ENCODE data around the gene CDH13.

CDH13 gene

DNA sequence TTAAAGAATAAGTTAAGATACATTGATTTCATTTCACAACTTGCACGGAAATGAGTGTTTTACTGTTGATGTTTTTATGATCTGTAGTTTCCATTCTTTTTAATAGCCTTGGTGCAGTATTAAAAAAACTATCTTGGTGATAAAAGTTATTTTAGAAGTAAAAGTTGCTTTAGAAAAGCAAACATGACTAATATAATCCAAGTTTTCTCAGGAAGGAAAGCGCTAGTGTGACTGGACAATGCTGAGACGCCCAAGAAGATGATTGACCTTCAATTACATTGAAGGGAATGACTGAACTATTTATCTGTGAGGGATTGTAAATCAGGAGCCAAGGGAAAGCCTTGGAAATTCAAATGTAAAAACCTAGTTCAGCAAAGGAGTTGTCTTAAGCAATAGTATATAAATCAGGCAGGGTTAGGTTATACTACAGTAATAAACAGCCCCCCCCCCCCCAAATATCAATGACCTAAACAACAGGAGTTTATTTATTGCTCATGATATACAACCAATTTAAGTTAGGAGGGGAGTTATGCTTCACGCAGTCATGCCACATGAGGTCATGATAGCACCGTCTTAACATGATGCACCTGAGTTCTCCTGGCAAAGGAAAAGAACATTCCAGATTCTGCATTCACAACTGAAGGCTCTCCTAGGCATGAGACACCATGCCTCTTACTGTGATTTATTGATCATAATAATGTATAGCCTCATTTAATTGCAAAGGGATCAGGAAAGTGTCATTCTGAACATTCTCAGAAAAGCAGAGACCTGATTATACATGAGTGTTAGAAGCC lies 443.8 kb downstream of the CDH13 start:
- TF ChIP-seq, protein P1, sequence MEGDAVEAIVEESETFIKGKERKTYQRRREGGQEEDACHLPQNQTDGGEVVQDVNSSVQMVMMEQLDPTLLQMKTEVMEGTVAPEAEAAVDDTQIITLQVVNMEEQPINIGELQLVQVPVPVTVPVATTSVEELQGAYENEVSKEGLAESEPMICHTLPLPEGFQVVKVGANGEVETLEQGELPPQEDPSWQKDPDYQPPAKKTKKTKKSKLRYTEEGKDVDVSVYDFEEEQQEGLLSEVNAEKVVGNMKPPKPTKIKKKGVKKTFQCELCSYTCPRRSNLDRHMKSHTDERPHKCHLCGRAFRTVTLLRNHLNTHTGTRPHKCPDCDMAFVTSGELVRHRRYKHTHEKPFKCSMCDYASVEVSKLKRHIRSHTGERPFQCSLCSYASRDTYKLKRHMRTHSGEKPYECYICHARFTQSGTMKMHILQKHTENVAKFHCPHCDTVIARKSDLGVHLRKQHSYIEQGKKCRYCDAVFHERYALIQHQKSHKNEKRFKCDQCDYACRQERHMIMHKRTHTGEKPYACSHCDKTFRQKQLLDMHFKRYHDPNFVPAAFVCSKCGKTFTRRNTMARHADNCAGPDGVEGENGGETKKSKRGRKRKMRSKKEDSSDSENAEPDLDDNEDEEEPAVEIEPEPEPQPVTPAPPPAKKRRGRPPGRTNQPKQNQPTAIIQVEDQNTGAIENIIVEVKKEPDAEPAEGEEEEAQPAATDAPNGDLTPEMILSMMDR (IDR thresholded peaks at IDR 0.05; ENCODE audit: low read depth, low read length), result no peak
- in situ Hi-C loops (cut with HindIII; ENCODE audit: low sequenced_read_pairs), result no loop called here
- no peak for DNase-seq (ENCODE audit: low read depth, low spot score)
- H3K4me3 ChIP-seq (ENCODE audit: low read depth, low read length), result no peak overlapping the region

DNA sequence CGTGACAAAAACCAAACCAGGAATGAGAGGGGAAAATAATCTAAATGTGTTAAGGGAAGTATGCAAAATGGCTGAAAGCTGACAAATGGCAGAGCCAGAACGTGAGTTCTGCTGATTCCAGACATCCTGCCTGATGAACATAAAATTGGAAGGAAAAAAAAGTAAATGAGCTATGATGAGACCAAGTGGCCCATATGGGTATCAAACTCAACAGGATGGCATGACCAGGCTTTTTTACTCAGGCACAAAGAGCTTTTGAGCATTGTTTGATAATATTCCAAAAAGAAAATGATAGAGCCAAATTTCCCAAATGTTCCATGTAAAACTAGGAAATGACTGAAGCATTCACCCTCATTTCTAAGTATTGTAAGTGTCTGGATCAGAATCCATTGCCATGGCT lies 449.2 kb downstream of the CDH13 start:
- no peak for DNase-seq (ENCODE audit: low read depth, low spot score)
- no peak overlapping the region for H3K4me3 ChIP-seq (ENCODE audit: low read depth, low read length)
- TF ChIP-seq, protein P1 (IDR thresholded peaks at IDR 0.05; ENCODE audit: low read depth, low read length), result no peak
- in situ Hi-C loops (cut with HindIII; ENCODE audit: low sequenced_read_pairs), result no loop called here

DNA sequence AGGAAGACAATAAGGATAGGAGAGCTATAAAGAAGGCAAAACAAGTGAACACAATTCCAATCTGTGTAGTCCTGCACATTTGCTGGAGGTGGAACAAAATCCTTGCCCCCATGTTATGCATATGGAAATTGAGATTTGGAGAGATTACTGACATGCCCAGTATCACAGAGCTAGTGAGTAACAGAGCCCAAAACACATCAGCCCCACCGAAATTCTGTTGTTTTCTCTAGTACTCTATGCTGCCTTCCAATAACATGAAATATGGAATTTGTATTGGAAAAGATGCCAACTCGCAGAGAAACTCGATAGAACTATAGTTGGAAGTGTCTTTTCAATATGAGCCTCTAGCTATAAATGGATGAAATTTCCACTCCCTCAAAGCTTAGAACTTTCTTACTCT lies 456.6 kb downstream of the CDH13 start:
- H3K4me3 ChIP-seq (ENCODE audit: low read depth, low read length), result no peak overlapping the region
- DNase-seq (ENCODE audit: low read depth, low spot score), result no peak
- in situ Hi-C loops (cut with HindIII; ENCODE audit: low sequenced_read_pairs), result no loop called here
- TF ChIP-seq, protein P1 (IDR thresholded peaks at IDR 0.05; ENCODE audit: low read depth, low read length), result no peak

DNA sequence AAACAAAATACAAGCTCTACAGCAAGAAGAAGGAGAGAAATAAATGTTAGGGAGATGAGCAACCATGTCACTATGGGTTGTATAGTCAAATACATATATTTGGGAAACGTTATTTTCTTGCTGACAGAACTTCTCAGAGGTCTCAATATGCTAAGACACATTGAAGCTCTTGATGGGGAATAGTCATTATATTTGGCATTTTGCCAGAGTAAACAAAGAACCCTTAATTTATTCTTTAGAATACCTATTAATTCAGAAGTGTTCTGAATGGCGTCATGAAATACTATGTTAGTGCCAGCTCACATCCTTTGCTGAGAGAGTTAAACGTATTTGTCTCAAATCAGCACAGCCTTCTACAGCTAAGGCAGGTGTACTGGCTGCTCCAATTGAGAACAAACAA lies 458.9 kb downstream of the CDH13 start:
- TF ChIP-seq, protein P1 (IDR thresholded peaks at IDR 0.05; ENCODE audit: low read depth, low read length), result no peak
- in situ Hi-C loops (cut with HindIII; ENCODE audit: low sequenced_read_pairs), result no loop called here
- DNase-seq (ENCODE audit: low read depth, low spot score), result no peak
- no peak overlapping the region for H3K4me3 ChIP-seq (ENCODE audit: low read depth, low read length)

DNA sequence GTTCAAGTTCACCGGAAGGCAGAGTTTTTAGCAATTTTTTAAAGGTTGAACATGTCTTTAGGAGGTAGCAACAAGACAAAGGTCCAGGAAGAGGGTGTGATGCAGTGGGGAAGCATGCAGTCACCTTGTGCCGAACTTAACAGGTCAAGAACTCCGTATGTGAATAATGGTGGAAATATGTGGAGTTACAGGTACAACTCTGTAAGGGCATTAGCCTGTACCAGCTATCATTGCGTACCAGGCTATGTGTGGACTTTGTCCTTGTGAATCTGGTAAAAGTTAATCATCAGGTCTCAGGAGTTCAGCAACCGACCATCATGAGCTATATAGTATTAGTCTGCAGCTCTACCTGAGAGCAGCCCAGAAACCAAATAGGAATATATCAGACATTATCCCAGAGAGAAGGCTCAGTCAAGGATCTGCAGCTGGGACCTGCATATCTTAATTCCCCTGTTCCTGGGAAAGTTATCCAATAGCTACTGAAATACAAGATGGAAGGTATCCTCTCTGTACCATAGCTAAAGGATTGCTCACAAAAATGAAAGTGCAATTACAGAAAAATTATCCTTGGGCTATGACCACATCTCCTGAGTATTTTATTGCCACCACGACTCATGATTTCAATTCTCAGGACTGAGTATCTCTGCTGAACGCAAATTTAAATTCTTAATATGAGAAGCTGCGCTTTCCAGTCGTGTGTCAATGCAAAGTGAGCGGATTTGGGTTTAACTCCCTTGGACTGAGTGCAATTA lies 469.3 kb downstream of the CDH13 start:
- TF ChIP-seq, protein P1 (IDR thresholded peaks at IDR 0.05; ENCODE audit: low read depth, low read length), result no peak
- peak; percentile 46 for DNase-seq (ENCODE audit: low read depth, low spot score)
- no peak overlapping the region for H3K4me3 ChIP-seq (ENCODE audit: low read depth, low read length)
- in situ Hi-C loops (cut with HindIII; ENCODE audit: low sequenced_read_pairs), result no loop called here

DNA sequence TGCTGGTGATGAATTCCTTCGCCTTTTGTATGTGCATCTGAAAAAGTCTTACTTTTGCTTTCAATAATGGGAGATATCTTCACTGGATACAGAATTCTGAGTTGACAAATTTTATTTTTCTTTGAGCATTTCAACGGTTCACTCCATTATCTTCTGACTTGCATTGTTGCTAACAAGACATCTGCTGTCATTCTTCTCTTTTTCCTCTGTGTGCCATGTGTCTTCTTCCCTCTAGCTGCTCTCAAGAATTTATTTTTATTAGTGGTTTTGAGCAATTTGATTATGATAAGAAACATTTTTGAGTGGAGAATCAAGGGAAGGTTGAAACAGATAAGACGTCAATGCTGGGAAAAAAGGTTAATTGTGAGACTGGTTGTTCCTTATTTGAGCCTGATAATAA lies 471.8 kb downstream of the CDH13 start:
- H3K4me3 ChIP-seq (ENCODE audit: low read depth, low read length), result no peak overlapping the region
- TF ChIP-seq, protein P1 (IDR thresholded peaks at IDR 0.05; ENCODE audit: low read depth, low read length), result no peak
- DNase-seq (ENCODE audit: low read depth, low spot score), result no peak
- in situ Hi-C loops (cut with HindIII; ENCODE audit: low sequenced_read_pairs), result no loop called here

Data from astrocyte of the spinal cord (primary cell).